OCI-LY1 (cell line): Measurements from ENCODE around the gene ZC3H6.

Experiments used
- H2AFZ ChIP-seq: fragments of 200-600 bp; sonication (generic), shearing (Covaris generic); 2 replicates; pipeline ENCODE4 v1.6.0; 2014; ENCODE audit warnings: antibody characterized with exemption, mild to moderate bottlenecking, low read length
- H3F3A ChIP-seq: fragments of 200-600 bp; sonication (generic), shearing (Covaris generic); 2 replicates; pipeline ENCODE4 v1.6.0; 2014; ENCODE audit warnings: mild to moderate bottlenecking, antibody characterized with exemption, low read length, moderate library complexity; ENCODE audit not compliant: insufficient read depth
- H3K27ac ChIP-seq: fragments of 200-600 bp; sonication (generic); 2 replicates; pipeline ENCODE4 v1.5.1; 2014; ENCODE audit warnings: low read length, mixed run types, mild to moderate bottlenecking, low read depth; ENCODE audit not compliant: poor library complexity, severe bottlenecking
- H3K27me3 ChIP-seq: fragments of 200-600 bp; sonication (generic); 2 replicates; pipeline ENCODE4 v1.6.0; 2014; ENCODE audit warnings: antibody characterized with exemption, mild to moderate bottlenecking, low read length, moderate library complexity; ENCODE audit not compliant: insufficient read depth
- H3K36me3 ChIP-seq: fragments of 200-600 bp; sonication (generic); 2 replicates; pipeline ENCODE4 v1.6.1; 2014; ENCODE audit warnings: mild to moderate bottlenecking, antibody characterized with exemption, low read length, moderate library complexity, mixed read lengths; ENCODE audit not compliant: insufficient read depth
- H3K4me1 ChIP-seq: fragments of 200-600 bp; sonication (generic); 2 replicates; pipeline ENCODE4 v1.5.1; 2014; ENCODE audit warnings: mild to moderate bottlenecking, low read length, moderate library complexity; ENCODE audit not compliant: insufficient read depth, severe bottlenecking
- H3K4me2 ChIP-seq: fragments of 200-600 bp; sonication (generic), shearing (Covaris generic); 2 replicates; pipeline ENCODE4 v1.6.1; 2014; ENCODE audit warnings: low read length
- H3K4me3 ChIP-seq: fragments of 200-600 bp; sonication (generic); 2 replicates; pipeline ENCODE4 v1.5.1; 2014; ENCODE audit warnings: low read length, low read depth, mild to moderate bottlenecking, mixed read lengths; ENCODE audit not compliant: poor library complexity, severe bottlenecking
- H3K79me2 ChIP-seq: fragments of 200-600 bp; shearing (Covaris generic); 2 replicates; pipeline ENCODE4 v1.6.1; 2016; ENCODE audit warnings: mixed run types, low read length, mixed read lengths; ENCODE audit not compliant: insufficient read depth
- H3K9ac ChIP-seq: fragments of 200-600 bp; sonication (generic), shearing (Covaris generic); 2 replicates; pipeline ENCODE4 v1.6.1; 2014; ENCODE audit warnings: mild to moderate bottlenecking, low read length, mixed read lengths
- H3K9me2 ChIP-seq: fragments of 200-600 bp; sonication (generic), shearing (Covaris generic); 2 replicates; pipeline ENCODE4 v1.6.1; 2014; ENCODE audit warnings: low read depth, mild to moderate bottlenecking, low read length, mixed read lengths
- H3K9me3 ChIP-seq: fragments of 200-600 bp; shearing (Covaris generic); 2 replicates; pipeline ENCODE4 v1.6.1; 2014; ENCODE audit warnings: low read length, mixed read lengths
- H4K20me1 ChIP-seq: fragments of 200-600 bp; sonication (generic), shearing (Covaris generic); 2 replicates; pipeline ENCODE4 v1.6.0; 2016; ENCODE audit warnings: mild to moderate bottlenecking, low read length; ENCODE audit not compliant: insufficient read depth
- EZH2 ChIP-seq: fragments of 200-600 bp; sonication (generic), shearing (Covaris generic); IDR thresholded peaks from 2 replicates; pipeline ENCODE4 v1.8.0; 2017; ENCODE audit warnings: borderline replicate concordance, mixed run types, mild to moderate bottlenecking, antibody characterized with exemption, low read length, moderate library complexity, mixed read lengths
- TF ChIP-seq, protein P1 (sequence below): fragments of 200-600 bp; sonication (generic), shearing (Covaris generic); IDR thresholded peaks from 2 replicates; pipeline ENCODE4 v1.5.1; 2017; ENCODE audit warnings: mild to moderate bottlenecking, antibody characterized with exemption, low read length, moderate library complexity, mixed read lengths

ZC3H6 gene

GRCh38 chr2:112275311-112275886, at the start of gene ZC3H6:
ZC3H6 (plus strand) TSS chr2:112275597; CDS start chr2:112275995, 398 bp downstream.
- Histone ChIP-seq H3K4me1 (peaks cover 30% of the 10 kb centered on the region), H3F3A (peaks cover 4% of the 10 kb centered on the region; the same call in 1 of the 2 replicates), H3K4me2 (peak within 1 kb of the TSS; percentile 95), H3K27ac (peak within 1 kb of the TSS; percentile 95), H3K4me3 (peak within 1 kb of the TSS; percentile 93), H3K36me3 (no peaks in the 10 kb centered on the region), H4K20me1 (no peaks in the 10 kb centered on the region), H3K79me2 (no peaks in the 10 kb centered on the region), H2AFZ (0 out of 2 replicates have a peak within 1 kb of the TSS, but pooled peaks have one; percentile 12), H3K27me3 (no peaks in the 10 kb centered on the region), H3K9ac (peak within 1 kb of the TSS; percentile 100), H3K9me2 (no peaks in the 10 kb centered on the region), H3K9me3 (no peaks in the 10 kb centered on the region)
- TF ChIP-seq, protein P1, sequence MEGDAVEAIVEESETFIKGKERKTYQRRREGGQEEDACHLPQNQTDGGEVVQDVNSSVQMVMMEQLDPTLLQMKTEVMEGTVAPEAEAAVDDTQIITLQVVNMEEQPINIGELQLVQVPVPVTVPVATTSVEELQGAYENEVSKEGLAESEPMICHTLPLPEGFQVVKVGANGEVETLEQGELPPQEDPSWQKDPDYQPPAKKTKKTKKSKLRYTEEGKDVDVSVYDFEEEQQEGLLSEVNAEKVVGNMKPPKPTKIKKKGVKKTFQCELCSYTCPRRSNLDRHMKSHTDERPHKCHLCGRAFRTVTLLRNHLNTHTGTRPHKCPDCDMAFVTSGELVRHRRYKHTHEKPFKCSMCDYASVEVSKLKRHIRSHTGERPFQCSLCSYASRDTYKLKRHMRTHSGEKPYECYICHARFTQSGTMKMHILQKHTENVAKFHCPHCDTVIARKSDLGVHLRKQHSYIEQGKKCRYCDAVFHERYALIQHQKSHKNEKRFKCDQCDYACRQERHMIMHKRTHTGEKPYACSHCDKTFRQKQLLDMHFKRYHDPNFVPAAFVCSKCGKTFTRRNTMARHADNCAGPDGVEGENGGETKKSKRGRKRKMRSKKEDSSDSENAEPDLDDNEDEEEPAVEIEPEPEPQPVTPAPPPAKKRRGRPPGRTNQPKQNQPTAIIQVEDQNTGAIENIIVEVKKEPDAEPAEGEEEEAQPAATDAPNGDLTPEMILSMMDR = no peak
- no peak for TF ChIP-seq EZH2

DNA sequence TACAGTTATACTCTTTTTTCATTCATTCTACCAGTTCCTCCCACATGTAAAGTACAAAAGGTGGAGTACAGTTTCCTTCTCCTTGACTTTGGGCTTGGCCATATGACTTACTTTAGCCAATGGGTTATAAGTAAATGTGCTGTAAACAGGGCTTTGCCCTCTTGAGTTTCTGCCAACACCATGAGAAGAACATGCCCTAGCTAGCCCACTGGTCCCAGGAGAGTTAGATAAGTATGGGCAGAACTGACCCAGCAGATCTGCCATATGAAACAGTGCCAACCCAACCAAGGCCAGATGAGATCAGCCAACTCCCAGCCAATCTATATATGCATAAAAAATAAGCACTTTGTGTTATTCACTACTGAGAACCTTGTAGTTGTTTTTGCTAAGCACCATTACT, 46.0 kb upstream of the ZC3H6 start:
- H4K20me1 ChIP-seq = no peaks in the 10 kb centered on the region
- no peak for TF ChIP-seq EZH2
- TF ChIP-seq, protein P1 = no peak
- no peak overlapping the region for H3K27ac ChIP-seq
- H3K36me3 ChIP-seq = peaks cover 95% of the 10 kb centered on the region
- no peaks in the 10 kb centered on the region for H3K9me2 ChIP-seq
- H3K9ac ChIP-seq = no peak overlapping the region
- H3K27me3 ChIP-seq = no peaks in the 10 kb centered on the region
- H3K79me2 ChIP-seq = peaks cover 4% of the 10 kb centered on the region; the same call in 1 of the 2 replicates
- H3F3A ChIP-seq = no peaks in the 10 kb centered on the region
- no peaks in the 10 kb centered on the region for H3K4me1 ChIP-seq
- H3K4me2 ChIP-seq = no peak overlapping the region
- no peaks in the 10 kb centered on the region; the same call in 1 of the 2 replicates for H3K9me3 ChIP-seq
- H2AFZ ChIP-seq = no peak overlapping the region
- no peak overlapping the region for H3K4me3 ChIP-seq

DNA sequence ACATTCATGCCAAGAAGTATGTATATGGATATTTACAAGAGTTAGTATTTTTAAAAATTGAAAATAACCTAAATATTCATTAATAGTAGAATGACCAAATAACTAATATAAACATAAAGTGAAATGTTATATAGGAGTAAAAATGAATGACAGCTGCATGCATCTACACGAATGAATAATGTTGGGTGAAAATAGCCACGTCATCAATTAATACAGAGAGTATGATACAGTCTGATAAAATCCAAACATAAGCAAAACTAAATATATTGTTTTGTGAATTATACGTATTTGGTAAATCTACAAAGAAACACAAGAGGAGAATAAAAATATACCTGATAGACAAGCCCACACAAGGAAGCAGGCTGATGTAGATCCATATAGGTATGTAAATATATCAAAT, 45.0 kb upstream of the ZC3H6 start:
- H2AFZ ChIP-seq = no peak overlapping the region
- H3K9me3 ChIP-seq = no peaks in the 10 kb centered on the region; the same call in 1 of the 2 replicates
- no peak overlapping the region for H3K4me3 ChIP-seq
- peaks cover 95% of the 10 kb centered on the region for H3K36me3 ChIP-seq
- H3K4me1 ChIP-seq = no peaks in the 10 kb centered on the region
- no peak overlapping the region for H3K27ac ChIP-seq
- TF ChIP-seq, protein P1 = no peak
- TF ChIP-seq EZH2 = no peak
- H3K79me2 ChIP-seq = peaks cover 4% of the 10 kb centered on the region; the same call in 1 of the 2 replicates
- H3K9ac ChIP-seq = no peak overlapping the region
- H4K20me1 ChIP-seq = no peaks in the 10 kb centered on the region
- H3K9me2 ChIP-seq = no peaks in the 10 kb centered on the region
- H3K4me2 ChIP-seq = no peak overlapping the region
- H3F3A ChIP-seq = no peaks in the 10 kb centered on the region
- H3K27me3 ChIP-seq = no peaks in the 10 kb centered on the region
